CD4-positive, alpha-beta T cell treated with Interleukin-21 for 1 hour (primary cell): ENCODE results near the gene PCYT1A.
"Not testable (repeated sequence)": the region's sequence is repeated elsewhere in the genome, so short reads cannot be mapped to it uniquely, and the experiment has no call there.

Source experiments
- DNase-seq: peaks from one replicate; pipeline ENCODE4 v3.0.0-alpha.2; 2020

The PCYT1A gene

DNA sequence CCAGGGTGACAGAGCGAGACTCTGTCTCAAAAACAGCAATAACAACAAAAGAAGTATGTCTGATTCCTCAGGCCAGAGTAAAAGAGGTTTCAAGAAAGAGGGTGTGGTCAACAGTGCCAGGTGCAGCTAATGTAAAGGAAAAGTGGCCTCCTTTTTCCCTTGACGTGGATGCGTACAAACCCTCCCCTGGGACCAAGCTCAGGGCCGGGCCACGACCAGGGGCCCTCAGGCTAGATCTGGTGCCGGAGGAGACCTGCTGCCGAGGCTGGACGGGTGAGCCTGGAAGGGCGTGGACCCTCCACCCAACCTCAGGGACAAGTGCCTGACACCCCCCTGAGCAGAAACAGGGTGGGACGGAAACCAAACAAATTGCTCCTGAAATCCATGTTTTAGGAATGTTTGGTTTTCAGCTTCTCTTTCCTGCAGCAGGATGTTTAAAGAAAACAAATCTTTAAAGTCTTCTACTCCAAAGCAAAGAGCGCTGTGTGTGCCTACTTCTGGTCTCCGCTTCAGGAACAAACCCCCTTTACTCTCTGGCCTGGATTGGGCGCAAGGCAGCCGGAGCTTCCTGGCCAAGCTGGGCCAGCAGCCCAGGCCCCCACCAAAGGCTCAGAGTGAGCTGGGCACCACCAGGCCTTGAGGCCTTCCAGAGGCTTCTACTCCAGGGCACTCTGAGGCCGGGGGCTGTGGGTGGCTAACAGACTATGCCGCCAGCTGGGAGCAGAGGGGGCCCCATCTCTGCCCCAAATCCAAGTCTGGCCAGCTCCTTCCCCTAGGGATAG is 97.8 kb downstream of the PCYT1A start:
- no peak for DNase-seq

GRCh38 chr3:196186651-196187573 is 100.6 kb downstream of the PCYT1A start:
- peak; percentile 39 for DNase-seq

GRCh38 chr3:196184881-196185280 is 102.6 kb downstream of the PCYT1A start:
- no peak for DNase-seq

DNA sequence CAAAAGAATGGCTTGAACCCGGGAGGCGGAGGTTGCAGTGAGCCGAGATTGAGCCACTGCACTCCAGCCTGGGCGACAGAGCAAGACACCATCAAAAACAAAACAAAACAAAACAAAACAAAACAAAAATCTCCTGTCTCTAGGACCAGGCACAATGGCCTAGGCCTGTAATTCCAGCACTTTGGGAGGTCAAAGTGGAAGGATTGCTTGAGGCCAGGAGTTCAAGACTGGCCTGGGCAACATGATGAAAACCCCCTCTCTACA is 103.4 kb downstream of the PCYT1A start:
- DNase-seq = not testable (repeated sequence)

DNA sequence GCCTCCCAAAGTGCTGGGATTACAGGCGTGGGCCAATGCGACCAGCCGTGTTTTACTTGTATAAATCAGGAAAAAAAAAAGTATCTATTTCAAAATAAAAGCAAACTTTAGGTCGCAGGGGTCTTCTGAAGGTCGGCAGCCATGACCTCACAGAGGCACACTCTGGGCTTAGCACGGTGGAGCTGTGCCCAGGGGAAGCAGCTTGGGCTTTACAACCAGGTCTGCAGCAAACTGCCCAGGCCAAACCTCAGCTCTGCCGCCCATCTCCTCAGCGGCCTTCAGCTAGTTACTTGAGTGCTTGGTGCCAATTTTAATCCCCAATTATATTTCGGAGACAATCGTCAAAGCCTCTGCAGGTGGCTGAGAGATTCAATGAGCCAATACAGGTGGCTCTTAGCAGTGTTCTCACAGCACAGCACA is 106.4 kb downstream of the PCYT1A start:
- DNase-seq = no peak

DNA sequence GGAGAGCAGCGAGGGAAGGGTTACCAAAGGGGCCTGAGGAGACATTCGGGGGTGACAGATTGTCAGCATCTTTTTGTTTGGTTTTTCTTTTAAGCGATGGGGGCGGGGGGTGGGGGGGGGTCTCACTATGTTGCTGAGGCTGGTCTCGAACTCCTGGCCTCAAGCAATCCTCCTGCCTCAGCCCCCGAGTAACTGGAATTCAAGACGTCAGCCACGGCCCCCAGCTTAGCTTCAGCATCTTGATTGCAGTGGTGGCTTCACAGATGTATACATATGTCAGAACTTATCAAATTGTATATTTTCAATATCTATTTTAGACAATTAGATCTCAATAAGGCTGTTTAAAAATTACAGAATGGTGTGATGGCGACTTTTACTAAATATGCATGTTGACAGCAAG is 107.2 kb downstream of the PCYT1A start:
- DNase-seq = no peak
